Ovary (tissue), 9 donors: ENCODE data around the gene EBF3. TPM values are rescaled to one million over a fixed set of nuclear protein-coding genes. Genes with fewer than 3 reads are reported as not detected.
A peak's percentile ranks its signal among the peaks of the same experiment; 100 is the strongest.

Experiments
- DNase-seq, 5 donors: peaks; one replicate each; pipeline ENCODE4 v3.0.0-alpha.2; 2019 to 2020
- H3K27ac ChIP-seq, 2 donors: fragments of 200-600 bp; one replicate each; pipeline versions ENCODE4 v1.5.1 to v1.8.0; 2019 to 2022
- H3K27me3 ChIP-seq: fragments of 200-600 bp; one replicate; pipeline ENCODE4 v1.8.0; 2022
- H3K36me3 ChIP-seq: fragments of 200-600 bp; sonication (generic); one replicate; pipeline ENCODE4 v1.5.1; 2019
- H3K4me1 ChIP-seq: one replicate; pipeline ENCODE4 v1.8.1; 2013; ENCODE audit warnings: mild to moderate bottlenecking, moderate library complexity; ENCODE audit not compliant: insufficient read depth
- H3K4me3 ChIP-seq: fragments of 200-600 bp; sonication (generic); one replicate; pipeline ENCODE4 v1.5.1; 2017
- H3K9me3 ChIP-seq, 2 donors: fragments of 200-600 bp in 1 of 2; sonication (generic) in 1 of 2; one replicate each; pipeline versions ENCODE4 v1.5.1 to v1.8.1; 2013 to 2019; ENCODE audit warnings: mild to moderate bottlenecking in 1 of 2, moderate library complexity in 1 of 2
- EP300 ChIP-seq: sonication (generic); formaldehyde crosslinking; IDR thresholded peaks from one replicate; pipeline ENCODE4 v1.6.1; 2017; ENCODE audit warnings: antibody characterized with exemption
- POLR2A ChIP-seq: fragments of 450-650 bp; IDR thresholded peaks from one replicate; pipeline ENCODE4 v1.6.1; 2017; ENCODE audit warnings: antibody characterized with exemption, mild to moderate bottlenecking, moderate library complexity
- WGBS, 3 donors: extraction: QIAGEN DNeasy Blood & Tissue Kit in 1 of 3; methylation state at CpG; one replicate each; pipeline versions ENCODE4 v1.1.5 to v1.1.7; 2013 to 2017; 5-methylcytosine and 5-hydroxymethylcytosine counted together
- intact Hi-C, 4 donors: fragments of 100-400 bp; cut with DNase I; formaldehyde crosslinking; loops; one replicate each; pipeline versions ENCODE4 v1.11.0 to v1.15.1; 2022 to 2023
- polyA plus RNA-seq, 2 donors: library from polyadenylated mRNA; stranded (reverse); fragments of 200-250 nt in 1 of 2; fragments of 350-450 nt in 1 of 2; fragmentation: Illumina TruSeq in 1 of 2; extraction: RNeasy Lipid Tissue Mini Kit (QIAGEN cat#74804) in 1 of 2; gene quantifications; one replicate each; pipeline ENCODE4 v1.2.3, GENCODE V29; 2013 to 2014
- total RNA-seq, 7 donors: library from RNA; depleted of rRNA in 2 of 7; stranded (reverse); fragments of >200 nt in 2 of 7; fragmentation: NEBNext Ultra II Directional in 3 of 7; extraction: Animal tissue kit (Norgen Biotek cat#: 25700) in 3 of 7; gene quantifications; one replicate each; pipeline versions ENCODE4 v1.1.0 to v1.2.4, GENCODE V29; 2016 to 2023
- TF ChIP-seq, protein P1 (sequence below), 3 donors: fragments of 450-650 bp in 2 of 3; fragments of 200-600 bp in 1 of 3; IDR thresholded peaks; one replicate each; pipeline versions ENCODE4 v1.5.1 to v1.8.0; 2016 to 2022; ENCODE audit warnings: antibody characterized with exemption in 3 of 3, mild to moderate bottlenecking in 1 of 3
- donor health status: DM: no; HTN: no; CAD: no; lungs with moderate emphysema.
- donor health status: DM: no; HTN: no; CAD: no.
- donor health status: Bipolar disorder and iron deficiency.
- donor health status: DM: yes; HTN: yes; CAD: no.
- donor health status: DM: no; HTN: no; CAD: no.
- donor health status: DM: yes; HTN: yes; CAD: no.

The EBF3 gene
- total and polyA plus RNA-seq, 9 donors: 0.15 to 3.6 (median 0.79) TPM

DNA sequence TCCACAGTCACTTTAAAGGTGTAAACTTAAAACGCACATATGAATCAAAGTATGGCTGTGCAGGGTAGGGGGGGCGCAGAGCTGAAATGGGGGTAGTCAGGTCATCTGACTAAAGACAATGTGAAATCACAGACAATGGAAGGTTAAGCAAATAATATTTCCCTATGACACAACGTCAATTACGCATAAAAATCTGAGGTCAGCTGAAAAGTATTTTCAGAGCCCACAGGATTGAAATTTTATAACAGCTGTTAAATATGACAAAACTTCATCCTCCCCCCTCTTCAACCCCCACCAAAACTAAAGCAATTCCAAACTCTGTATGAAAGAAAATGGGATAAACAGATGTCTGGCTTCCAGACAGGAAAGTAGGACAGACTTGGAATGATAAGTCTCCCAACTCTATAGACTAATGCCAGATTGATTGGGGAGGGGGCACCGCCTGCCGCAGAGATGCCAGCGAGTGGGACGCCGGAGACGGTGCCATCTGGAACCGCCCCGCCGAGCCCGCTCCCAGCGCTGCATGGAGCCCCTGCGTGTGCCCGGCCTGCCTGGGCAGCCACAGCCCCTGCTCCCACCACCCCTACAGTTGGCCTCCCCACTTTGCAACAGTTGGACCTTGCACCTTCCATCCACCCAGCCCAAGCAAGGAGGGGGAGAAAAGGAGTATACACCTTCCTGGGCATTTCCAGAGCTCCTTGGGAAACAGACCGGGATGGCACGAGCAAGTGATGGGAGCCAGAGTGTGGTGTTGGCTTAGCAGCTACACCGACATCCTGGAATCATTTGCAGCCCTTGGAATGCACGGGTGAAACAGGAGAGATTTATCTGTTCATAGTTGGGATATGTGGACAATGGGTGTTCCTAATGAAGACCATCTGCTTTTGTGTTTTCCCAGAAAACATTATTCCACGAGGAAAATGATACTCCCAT, 10.7 kb downstream of the EBF3 start:
- Histone ChIP-seq H3K27me3 (no peaks in the 10 kb centered on the region), H3K27ac (no peak overlapping the region), H3K4me1 (no peaks in the 10 kb centered on the region), H3K4me3 (no peak overlapping the region), H3K9me3 (no peaks in the 10 kb centered on the region), H3K36me3 (no peaks in the 10 kb centered on the region)
- intact Hi-C loops: no loop called here
- WGBS, 3 donors: 81 to 84% (median 83%) methylated on average over 22 of the region's 22 CpGs
- DNase-seq: peak in 1 of 5 donors; percentile 13
- TF ChIP-seq, protein P1, sequence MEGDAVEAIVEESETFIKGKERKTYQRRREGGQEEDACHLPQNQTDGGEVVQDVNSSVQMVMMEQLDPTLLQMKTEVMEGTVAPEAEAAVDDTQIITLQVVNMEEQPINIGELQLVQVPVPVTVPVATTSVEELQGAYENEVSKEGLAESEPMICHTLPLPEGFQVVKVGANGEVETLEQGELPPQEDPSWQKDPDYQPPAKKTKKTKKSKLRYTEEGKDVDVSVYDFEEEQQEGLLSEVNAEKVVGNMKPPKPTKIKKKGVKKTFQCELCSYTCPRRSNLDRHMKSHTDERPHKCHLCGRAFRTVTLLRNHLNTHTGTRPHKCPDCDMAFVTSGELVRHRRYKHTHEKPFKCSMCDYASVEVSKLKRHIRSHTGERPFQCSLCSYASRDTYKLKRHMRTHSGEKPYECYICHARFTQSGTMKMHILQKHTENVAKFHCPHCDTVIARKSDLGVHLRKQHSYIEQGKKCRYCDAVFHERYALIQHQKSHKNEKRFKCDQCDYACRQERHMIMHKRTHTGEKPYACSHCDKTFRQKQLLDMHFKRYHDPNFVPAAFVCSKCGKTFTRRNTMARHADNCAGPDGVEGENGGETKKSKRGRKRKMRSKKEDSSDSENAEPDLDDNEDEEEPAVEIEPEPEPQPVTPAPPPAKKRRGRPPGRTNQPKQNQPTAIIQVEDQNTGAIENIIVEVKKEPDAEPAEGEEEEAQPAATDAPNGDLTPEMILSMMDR (IDR thresholded peaks at IDR 0.05): no peak
- TF ChIP-seq EP300 (no peak), POLR2A (no peak)

DNA sequence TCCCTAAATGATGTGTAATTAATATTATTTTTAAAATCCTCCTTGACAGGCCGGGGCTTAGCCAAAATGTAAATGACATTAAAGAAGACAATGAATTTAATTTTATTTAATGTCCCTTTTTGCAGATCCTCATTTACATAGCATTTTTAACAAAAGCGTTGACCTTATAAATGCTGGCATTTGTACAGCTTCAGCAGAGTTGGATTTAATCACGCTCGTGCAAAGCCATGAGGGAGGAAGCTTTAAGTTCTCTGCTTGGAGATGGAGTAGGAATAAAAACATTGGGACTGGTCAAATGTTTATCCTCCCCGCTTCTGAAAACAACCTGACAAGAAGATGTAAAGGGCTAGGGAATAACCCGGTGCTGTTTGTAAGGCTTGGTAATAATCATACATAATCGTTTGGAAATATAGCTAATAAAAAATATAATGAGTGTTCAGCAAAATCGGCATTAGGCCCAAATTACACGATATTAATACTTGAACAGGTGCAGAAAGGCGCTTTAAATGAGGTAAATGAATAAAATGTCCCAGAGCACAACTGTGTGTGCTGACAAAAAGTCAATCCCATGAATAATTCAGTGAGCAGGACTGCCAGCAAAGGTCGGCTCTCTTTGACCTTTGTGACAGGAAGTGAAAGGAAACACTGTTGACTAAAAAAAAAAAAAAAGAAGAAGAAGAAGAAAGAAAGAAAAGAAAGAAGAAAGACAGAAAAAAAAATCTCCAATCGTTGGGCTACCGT, 11.5 kb downstream of the EBF3 start:
- H3K9me3 ChIP-seq: no peaks in the 10 kb centered on the region
- no peak overlapping the region for H3K27ac ChIP-seq
- no peaks in the 10 kb centered on the region for H3K4me1 ChIP-seq
- intact Hi-C loops: no loop called here
- no peak overlapping the region for H3K4me3 ChIP-seq
- H3K36me3 ChIP-seq: no peaks in the 10 kb centered on the region
- DNase-seq: no peak
- H3K27me3 ChIP-seq: no peaks in the 10 kb centered on the region
- TF ChIP-seq, protein P1 (IDR thresholded peaks at IDR 0.05): no peak
- TF ChIP-seq EP300 (no peak), POLR2A (no peak)
- 82 to 84% (median 83%) methylated on average over 13 of the region's 13 CpGs for WGBS, 3 donors

DNA sequence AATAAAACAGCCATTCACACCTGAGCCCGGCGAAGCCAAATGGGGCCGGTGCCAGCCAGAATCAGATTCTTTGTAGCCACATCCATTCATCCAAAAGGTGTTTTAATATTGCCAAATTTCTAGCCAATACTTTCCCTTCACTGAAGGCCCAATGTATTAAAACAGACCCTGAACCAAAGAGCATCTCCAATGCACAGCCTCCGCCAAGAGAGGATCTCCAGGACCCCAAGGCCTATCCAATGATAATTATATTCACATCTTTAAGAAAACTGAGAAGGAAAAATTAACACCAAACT, 12.2 kb downstream of the EBF3 start:
- TF ChIP-seq EP300 (no peak), POLR2A (no peak)
- TF ChIP-seq, protein P1 (IDR thresholded peaks at IDR 0.05): no peak
- intact Hi-C loops: no loop called here
- no peak for DNase-seq
- no peaks in the 10 kb centered on the region for H3K4me1 ChIP-seq
- WGBS, 3 donors: 98% methylated on average over 4 of the region's 4 CpGs
- H3K9me3 ChIP-seq: no peaks in the 10 kb centered on the region
- H3K36me3 ChIP-seq: no peaks in the 10 kb centered on the region
- no peaks in the 10 kb centered on the region for H3K27me3 ChIP-seq
- no peak overlapping the region for H3K4me3 ChIP-seq
- no peak overlapping the region for H3K27ac ChIP-seq

DNA sequence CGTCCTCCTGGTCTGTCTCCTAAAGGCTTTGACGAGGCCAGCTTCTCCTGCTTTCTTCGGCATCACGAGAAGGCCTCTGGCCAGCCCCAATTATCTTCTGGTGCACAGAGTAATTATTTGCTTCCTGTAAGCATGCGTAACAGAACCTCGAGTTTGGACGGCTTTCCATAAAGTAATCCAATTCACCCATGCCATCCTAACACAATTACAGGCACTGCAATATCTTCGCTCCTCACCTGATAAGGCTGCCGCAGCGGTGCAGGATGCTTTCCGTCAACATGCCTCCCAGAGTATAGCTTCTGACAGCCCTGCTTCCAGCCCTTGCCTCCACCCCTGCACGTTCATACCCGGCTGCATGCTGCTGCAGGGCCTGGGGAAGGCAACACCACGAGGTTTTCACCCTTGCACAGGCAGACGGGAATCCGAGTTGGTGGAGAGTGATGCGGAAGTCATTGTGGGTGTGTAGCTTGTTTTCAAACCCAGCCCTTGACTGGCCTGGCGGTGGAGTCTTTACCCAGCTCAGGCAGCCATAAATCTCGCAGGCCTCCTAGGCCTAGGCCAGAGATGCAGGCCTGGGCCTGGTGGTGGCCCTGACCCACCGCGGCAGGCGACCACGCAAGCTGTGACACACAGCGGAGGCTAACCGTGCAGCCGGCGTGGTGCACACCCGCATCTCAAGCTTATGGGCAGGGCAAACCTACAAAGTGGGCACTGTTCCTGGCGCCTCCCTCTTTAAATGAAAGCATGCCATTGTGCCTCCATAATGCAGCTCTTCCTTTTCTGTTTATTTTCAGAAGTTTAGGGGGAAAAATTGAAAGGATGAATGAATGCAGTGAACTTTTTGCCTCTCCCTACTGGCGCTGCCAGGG, 12.7 kb downstream of the EBF3 start:
- no peaks in the 10 kb centered on the region for H3K9me3 ChIP-seq
- H3K27ac ChIP-seq: no peak overlapping the region
- intact Hi-C loops: no loop called here
- H3K36me3 ChIP-seq: no peaks in the 10 kb centered on the region
- no peaks in the 10 kb centered on the region for H3K4me1 ChIP-seq
- no peak for TF ChIP-seq POLR2A
- no peak for TF ChIP-seq EP300
- TF ChIP-seq, protein P1 (IDR thresholded peaks at IDR 0.05): no peak
- WGBS, 3 donors: 88 to 95% (median 92%) methylated on average over 30 of the region's 30 CpGs
- no peaks in the 10 kb centered on the region for H3K27me3 ChIP-seq
- DNase-seq: peak in 1 of 5 donors; percentile 13
- H3K4me3 ChIP-seq: no peak overlapping the region
